Memory B cell (primary cell): Measurements from ENCODE around the gene PSMF1.

Source experiments
- ATAC-seq: fragments of 150-1000 bp; cut with Tn5 transposase; 2 replicates; pipeline ENCODE4 v1.10.0; 2021; ENCODE audit warnings: low read depth, mild to moderate bottlenecking, moderate library complexity
- DNase-seq, 2 donors: peaks; one replicate each; pipeline ENCODE4 v3.0.0; 2022; ENCODE audit warnings: low spot score in 2 of 2
- H3K27ac Mint-ChIP-seq: one replicate; pipeline ENCODE4 v1.8.0; 2022; ENCODE audit warnings: mild to moderate bottlenecking, moderate library complexity, mixed read lengths
- H3K27me3 Mint-ChIP-seq: one replicate; pipeline ENCODE4 v1.8.0; 2022; ENCODE audit warnings: mixed read lengths
- H3K36me3 Mint-ChIP-seq: one replicate; pipeline ENCODE4 v1.8.0; 2022; ENCODE audit warnings: mild to moderate bottlenecking, mixed read lengths
- H3K4me1 Mint-ChIP-seq: one replicate; pipeline ENCODE4 v1.8.0; 2022; ENCODE audit warnings: mixed read lengths
- H3K4me3 Mint-ChIP-seq: one replicate; pipeline ENCODE4 v1.8.0; 2022; ENCODE audit warnings: mild to moderate bottlenecking, moderate library complexity, mixed read lengths
- H3K9me3 Mint-ChIP-seq: one replicate; pipeline ENCODE4 v1.8.0; 2022; ENCODE audit warnings: mixed read lengths

PSMF1 gene

GRCh38 chr20:1107176-1107575 lies 11.2 kb upstream of the PSMF1 start:
- peaks cover 7% of the 10 kb centered on the region for H3K36me3 Mint-ChIP-seq
- no peaks in the 10 kb centered on the region for H3K27me3 Mint-ChIP-seq
- ATAC-seq (no peak), DNase-seq (no peak)
- H3K9me3 Mint-ChIP-seq, result peaks cover 6% of the 10 kb centered on the region
- H3K4me1 Mint-ChIP-seq, result peaks cover 2% of the 10 kb centered on the region
- no peak overlapping the region for H3K27ac Mint-ChIP-seq
- H3K4me3 Mint-ChIP-seq, result no peak overlapping the region

- peaks cover 2% of the 10 kb centered on the region for H3K4me1 Mint-ChIP-seq
- H3K4me3 Mint-ChIP-seq, result no peak overlapping the region
- DNase-seq (peak; percentile 41 to 55), ATAC-seq (peak; percentile 70)
- H3K27ac Mint-ChIP-seq, result no peak overlapping the region
- no peaks in the 10 kb centered on the region for H3K9me3 Mint-ChIP-seq
- no peaks in the 10 kb centered on the region for H3K27me3 Mint-ChIP-seq
- peaks cover 4% of the 10 kb centered on the region for H3K36me3 Mint-ChIP-seq
Observed at GRCh38 chr20:1108437-1108920, 9.9 kb upstream of the PSMF1 start.

- no peak for DNase-seq
- ATAC-seq, result no peak
- Mint-ChIP-seq H3K9me3 (no peaks in the 10 kb centered on the region), H3K4me1 (peaks cover 15% of the 10 kb centered on the region), H3K27me3 (no peaks in the 10 kb centered on the region), H3K27ac (no peak overlapping the region), H3K36me3 (peaks cover 2% of the 10 kb centered on the region), H3K4me3 (no peak overlapping the region)
Observed at GRCh38 chr20:1112908-1113307, 5.5 kb upstream of the PSMF1 start.

GRCh38 chr20:1118004-1118335 lies 432 bp upstream of the PSMF1 start:
- Mint-ChIP-seq H3K27ac (peak overlapping the region; percentile 97), H3K4me3 (peak overlapping the region; percentile 91), H3K9me3 (no peaks in the 10 kb centered on the region), H3K27me3 (no peaks in the 10 kb centered on the region), H3K36me3 (peaks cover 14% of the 10 kb centered on the region), H3K4me1 (peaks cover 41% of the 10 kb centered on the region)
- ATAC-seq (no peak), DNase-seq (no peak)

GRCh38 chr20:1119128-1119505 lies 715 bp downstream of the PSMF1 start:
- Mint-ChIP-seq H3K27me3 (no peaks in the 10 kb centered on the region), H3K4me1 (peaks cover 43% of the 10 kb centered on the region), H3K27ac (peak overlapping the region; percentile 97), H3K9me3 (no peaks in the 10 kb centered on the region), H3K36me3 (peaks cover 16% of the 10 kb centered on the region), H3K4me3 (peak overlapping the region; percentile 91)
- ATAC-seq (no peak), DNase-seq (no peak)

GRCh38 chr20:1119524-1119923 lies 1.1 kb downstream of the PSMF1 start:
- Mint-ChIP-seq H3K27me3 (no peaks in the 10 kb centered on the region), H3K9me3 (no peaks in the 10 kb centered on the region), H3K36me3 (peaks cover 16% of the 10 kb centered on the region), H3K4me3 (peak overlapping the region; percentile 91), H3K4me1 (peaks cover 42% of the 10 kb centered on the region), H3K27ac (peak overlapping the region; percentile 97)
- no peak for ATAC-seq
- DNase-seq, result no peak

GRCh38 chr20:1121429-1121828 lies 3.0 kb downstream of the PSMF1 start:
- ATAC-seq (no peak), DNase-seq (no peak)
- Mint-ChIP-seq H3K4me3 (peak overlapping the region; percentile 32), H3K9me3 (no peaks in the 10 kb centered on the region), H3K27me3 (no peaks in the 10 kb centered on the region), H3K27ac (peak overlapping the region; percentile 97), H3K36me3 (peaks cover 24% of the 10 kb centered on the region), H3K4me1 (peaks cover 42% of the 10 kb centered on the region)

- DNase-seq, result no peak
- no peaks in the 10 kb centered on the region for H3K27me3 Mint-ChIP-seq
- peaks cover 31% of the 10 kb centered on the region for H3K36me3 Mint-ChIP-seq
- no peak overlapping the region for H3K4me3 Mint-ChIP-seq
- ATAC-seq, result no peak
- peaks cover 36% of the 10 kb centered on the region for H3K4me1 Mint-ChIP-seq
- H3K27ac Mint-ChIP-seq, result no peak overlapping the region
- no peaks in the 10 kb centered on the region for H3K9me3 Mint-ChIP-seq
Observed at GRCh38 chr20:1122388-1123315, 4.2 kb downstream of the PSMF1 start.

- no peak overlapping the region for H3K4me3 Mint-ChIP-seq
Observed at GRCh38 chr20:1123666-1124065, 5.3 kb downstream of the PSMF1 start.

GRCh38 chr20:1124421-1124820 lies 6.0 kb downstream of the PSMF1 start:
- H3K4me1 Mint-ChIP-seq, result peaks cover 29% of the 10 kb centered on the region
- peaks cover 39% of the 10 kb centered on the region for H3K36me3 Mint-ChIP-seq
- ATAC-seq (no peak), DNase-seq (no peak)
- no peak overlapping the region for H3K27ac Mint-ChIP-seq
- no peak overlapping the region for H3K4me3 Mint-ChIP-seq
- H3K9me3 Mint-ChIP-seq, result no peaks in the 10 kb centered on the region
- no peaks in the 10 kb centered on the region for H3K27me3 Mint-ChIP-seq

More at GRCh38 chr20:1123666-1124065, 5.3 kb downstream of the PSMF1 start:
- Mint-ChIP-seq H3K27me3 (no peaks in the 10 kb centered on the region), H3K9me3 (no peaks in the 10 kb centered on the region), H3K36me3 (peaks cover 36% of the 10 kb centered on the region), H3K27ac (no peak overlapping the region), H3K4me1 (peaks cover 32% of the 10 kb centered on the region)
- ATAC-seq (no peak), DNase-seq (no peak)

GRCh38 chr20:1125277-1125676 lies 6.9 kb downstream of the PSMF1 start:
- ATAC-seq (no peak), DNase-seq (no peak)
- H3K4me1 Mint-ChIP-seq, result peaks cover 21% of the 10 kb centered on the region
- H3K27ac Mint-ChIP-seq, result no peak overlapping the region
- H3K9me3 Mint-ChIP-seq, result no peaks in the 10 kb centered on the region
- H3K27me3 Mint-ChIP-seq, result no peaks in the 10 kb centered on the region
- H3K36me3 Mint-ChIP-seq, result peaks cover 36% of the 10 kb centered on the region
- no peak overlapping the region for H3K4me3 Mint-ChIP-seq

GRCh38 chr20:1127840-1128239 lies 9.4 kb downstream of the PSMF1 start:
- no peak for DNase-seq
- ATAC-seq, result no peak
- peaks cover 2% of the 10 kb centered on the region for H3K9me3 Mint-ChIP-seq
- H3K4me3 Mint-ChIP-seq, result no peak overlapping the region
- H3K4me1 Mint-ChIP-seq, result peaks cover 19% of the 10 kb centered on the region
- H3K36me3 Mint-ChIP-seq, result peaks cover 47% of the 10 kb centered on the region
- no peak overlapping the region for H3K27ac Mint-ChIP-seq
- no peaks in the 10 kb centered on the region for H3K27me3 Mint-ChIP-seq

- Mint-ChIP-seq H3K4me3 (no peak overlapping the region), H3K27me3 (no peaks in the 10 kb centered on the region), H3K27ac (peak overlapping the region; percentile 67), H3K4me1 (peaks cover 17% of the 10 kb centered on the region), H3K36me3 (peaks cover 52% of the 10 kb centered on the region), H3K9me3 (peaks cover 2% of the 10 kb centered on the region)
- ATAC-seq (no peak), DNase-seq (no peak)
Observed at GRCh38 chr20:1130058-1130694, 11.8 kb downstream of the PSMF1 start.

GRCh38 chr20:1130847-1131246 lies 12.4 kb downstream of the PSMF1 start:
- peak overlapping the region; percentile 22 for H3K4me3 Mint-ChIP-seq
- peak; percentile 96 for ATAC-seq
- no peaks in the 10 kb centered on the region for H3K27me3 Mint-ChIP-seq
- DNase-seq, result no peak
- H3K36me3 Mint-ChIP-seq, result peaks cover 52% of the 10 kb centered on the region
- H3K27ac Mint-ChIP-seq, result peak overlapping the region; percentile 67
- H3K9me3 Mint-ChIP-seq, result peaks cover 2% of the 10 kb centered on the region
- H3K4me1 Mint-ChIP-seq, result peaks cover 17% of the 10 kb centered on the region
